GM18951 (cell line): ENCODE measurements around the gene NUDCD2.
"Not testable (repeated sequence)": the region's sequence is repeated elsewhere in the genome, so short reads cannot be mapped to it uniquely, and the experiment has no call there.

ENCODE experiments used
- POLR2A ChIP-seq: IDR thresholded peaks from 4 replicates; pipeline ENCODE4 v1.6.1; 2011; ENCODE audit warnings: mild to moderate bottlenecking; ENCODE audit not compliant: insufficient read length, insufficient read depth; ENCODE audit errors: extremely low read depth
- in situ Hi-C: fragments of 300-500 bp; cut with MboI; formaldehyde crosslinking; loops from one replicate; pipeline ENCODE4 v1.12.0; 2022; ENCODE audit warnings: low sequenced_read_pairs, mixed read lengths, inconsistent platforms; ENCODE audit not compliant: unreplicated experiment

NUDCD2 gene

DNA sequence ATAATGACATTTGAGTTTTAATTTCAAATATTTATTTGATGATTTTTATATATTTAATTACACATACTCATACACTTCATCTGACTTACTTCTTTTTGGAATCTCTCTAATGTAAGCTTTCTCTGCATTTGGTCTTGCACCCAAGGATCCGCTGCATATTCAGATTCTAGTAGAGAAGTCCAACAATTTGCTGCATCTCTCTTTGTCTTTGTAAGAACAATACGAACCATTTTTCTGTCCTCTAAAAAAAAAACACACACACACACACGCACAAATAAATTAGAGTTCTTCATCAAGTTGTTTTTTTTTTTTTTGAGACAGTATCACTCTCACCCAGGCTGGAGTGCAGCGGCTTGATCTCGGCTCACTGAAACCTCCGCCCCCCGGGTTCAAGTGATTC is 3.1 kb downstream of the NUDCD2 start:
- no peak for TF ChIP-seq POLR2A
- in situ Hi-C loops = no loop called here

GRCh38 chr5:163456029-163456589 is 3.8 kb downstream of the NUDCD2 start:
- in situ Hi-C loops = no loop called here
- no peak for TF ChIP-seq POLR2A

GRCh38 chr5:163455406-163455805 is 4.5 kb downstream of the NUDCD2 start:
- in situ Hi-C loops = not testable (repeated sequence)

DNA sequence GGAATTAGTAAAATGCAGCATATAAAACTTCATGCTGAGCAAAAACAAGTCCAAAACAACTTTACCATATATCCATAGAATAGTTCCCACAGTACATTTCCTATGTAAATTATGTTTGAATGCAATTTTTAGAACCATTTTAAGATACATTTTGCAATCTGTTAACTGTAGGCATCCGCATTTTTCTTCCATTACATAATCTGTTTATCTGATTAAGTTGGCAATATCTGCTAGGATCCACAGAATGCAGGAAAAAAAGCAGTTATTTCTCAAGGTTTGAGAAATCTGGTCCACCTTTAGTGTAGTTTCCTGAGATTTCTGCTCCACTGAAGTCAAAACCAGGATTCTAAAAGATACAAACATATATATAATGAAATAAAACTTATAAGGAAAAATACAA is 6.2 kb downstream of the NUDCD2 start:
- TF ChIP-seq POLR2A = no peak
- in situ Hi-C loops = no loop called here

GRCh38 chr5:163451489-163451888 is 8.4 kb downstream of the NUDCD2 start:
- TF ChIP-seq POLR2A = no peak

DNA sequence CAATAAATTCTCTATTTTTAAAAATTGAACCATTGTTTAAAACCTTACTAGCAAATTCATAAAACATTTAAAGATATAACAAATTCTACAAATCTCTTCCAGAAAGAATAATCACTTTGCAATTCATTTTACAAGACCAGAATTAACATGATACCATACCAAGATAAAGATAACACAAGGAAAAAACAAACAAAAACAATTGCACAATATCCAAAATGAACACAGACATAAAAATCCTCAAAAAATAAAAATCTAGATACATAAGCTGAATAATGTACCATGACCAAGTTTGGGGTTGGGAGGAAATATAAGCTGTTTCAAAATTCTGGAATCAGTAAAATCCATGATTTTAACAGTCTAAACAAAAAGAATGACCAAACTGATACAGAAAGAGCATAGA is 11.4 kb downstream of the NUDCD2 start:
- TF ChIP-seq POLR2A = no peak
- in situ Hi-C loops = no loop called here

More at GRCh38 chr5:163451489-163451888, 8.4 kb downstream of the NUDCD2 start:
- in situ Hi-C loops = no loop called here

DNA sequence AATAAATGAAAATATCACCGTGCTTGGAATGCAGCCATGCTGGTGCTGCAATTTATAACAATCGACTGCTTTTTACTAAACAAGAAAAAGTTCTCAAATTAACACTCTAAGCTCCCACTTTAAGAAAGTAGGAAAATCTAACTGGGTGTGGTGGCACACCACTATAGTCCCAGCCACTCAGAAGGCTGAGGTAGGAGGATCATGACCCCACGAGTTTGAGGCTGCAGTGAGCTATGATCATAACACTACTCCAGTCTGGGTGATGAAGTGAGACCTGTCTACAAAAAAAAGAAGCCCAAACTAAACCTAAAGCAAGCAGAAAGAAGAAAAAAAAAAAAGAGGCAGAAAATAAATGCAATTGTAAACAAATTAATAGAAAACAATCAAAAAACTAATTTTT is 12.0 kb downstream of the NUDCD2 start:
- in situ Hi-C loops = no loop called here
- TF ChIP-seq POLR2A = no peak

DNA sequence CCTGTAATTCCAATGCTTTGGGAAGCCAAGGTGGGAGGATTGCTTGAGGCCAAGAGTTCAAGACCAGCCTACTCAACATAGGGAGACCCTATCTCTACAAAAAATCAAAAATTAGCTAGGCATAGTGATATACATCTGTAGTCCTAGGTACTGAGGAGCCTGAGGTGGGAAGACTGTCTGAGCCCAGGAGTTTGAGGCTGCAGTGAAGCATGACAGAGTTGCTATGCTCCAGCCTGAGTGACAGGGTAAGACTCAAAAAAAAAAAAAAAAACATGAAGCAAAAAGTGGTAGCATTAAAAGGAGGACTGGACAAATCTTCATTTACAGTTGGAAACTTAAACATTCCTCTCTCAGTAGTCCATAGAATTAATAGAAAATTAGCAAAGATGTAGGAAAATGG is 12.7 kb downstream of the NUDCD2 start:
- no peak for TF ChIP-seq POLR2A
- in situ Hi-C loops = no loop called here

- in situ Hi-C loops = no loop called here
- TF ChIP-seq POLR2A = no peak
These were observed 14.6 kb downstream of the NUDCD2 start for GRCh38 chr5:163445345-163445744.

GRCh38 chr5:163444526-163444925 is 15.4 kb downstream of the NUDCD2 start:
- in situ Hi-C loops = no loop called here
- TF ChIP-seq POLR2A = no peak

GRCh38 chr5:163440954-163441353 is 18.9 kb downstream of the NUDCD2 start:
- in situ Hi-C loops = no loop called here
- TF ChIP-seq POLR2A = no peak

- no peak for TF ChIP-seq POLR2A
- in situ Hi-C loops = no loop called here
These were observed 20.8 kb downstream of the NUDCD2 start for GRCh38 chr5:163439092-163439425.

DNA sequence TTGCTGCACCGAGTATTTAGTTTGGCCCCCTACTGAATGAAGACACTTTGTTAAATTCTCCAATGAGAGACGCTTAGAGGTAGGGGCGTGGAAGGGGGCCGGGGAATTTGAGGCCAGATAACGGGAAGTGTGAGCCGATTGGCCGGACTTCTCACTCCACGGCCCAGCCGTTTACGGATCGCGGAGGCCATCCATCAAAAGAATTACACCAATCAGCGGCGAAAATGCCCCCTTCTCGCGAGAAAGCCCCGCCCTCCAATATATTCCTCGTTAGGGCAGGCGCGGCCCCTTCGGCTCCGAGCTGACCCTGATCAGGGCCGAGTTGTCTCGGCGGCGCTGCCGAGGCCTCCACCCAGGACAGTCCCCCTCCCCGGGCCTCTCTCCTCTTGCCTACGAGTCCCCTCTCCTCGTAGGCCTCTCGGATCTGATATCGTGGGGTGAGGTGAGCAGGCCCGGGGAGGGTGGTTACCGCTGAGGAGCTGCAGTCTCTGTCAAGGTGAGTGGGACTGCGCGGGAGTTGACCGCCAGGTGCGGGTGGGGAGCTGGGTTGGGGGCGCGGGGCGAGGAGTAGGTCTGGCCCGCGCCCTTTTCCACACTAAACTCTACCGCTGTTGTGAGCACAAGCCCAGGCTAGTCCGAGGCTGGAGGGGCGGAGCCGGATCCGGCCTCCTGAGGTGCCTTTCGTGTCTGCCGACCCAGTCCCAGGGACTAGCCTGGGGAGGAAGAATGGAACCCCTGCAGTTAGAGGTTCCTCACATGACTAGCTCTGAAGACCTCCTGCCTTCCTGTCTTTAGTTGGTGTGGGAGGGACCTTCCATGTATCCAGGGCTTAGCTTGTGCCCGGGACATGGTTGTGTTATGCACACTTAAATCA is 22.4 kb downstream of the NUDCD2 start, which contains the start of gene CCNG1:
TSS of gene CCNG1 (plus strand) at position 287 of the 874 bp plus-strand sequence. CDS start 1,662 bp downstream, outside the sequence.
- TF ChIP-seq POLR2A = peak; percentile 98
- in situ Hi-C loops = no loop called here

GRCh38 chr5:163437011-163437308 is 22.9 kb downstream of the NUDCD2 start:
- in situ Hi-C loops = no loop called here

More at GRCh38 chr5:163437011-163437308, 22.9 kb downstream of the NUDCD2 start:
- TF ChIP-seq POLR2A = no peak
